IPS-15b (cell line): ENCODE measurements around the gene ZSWIM6.

ENCODE experiments used
- H3K27me3 ChIP-seq: one replicate; pipeline ENCODE4 v1.6.1; 2013; ENCODE audit warnings: low read length; ENCODE audit not compliant: control insufficient read depth, insufficient read depth
- H3K36me3 ChIP-seq: one replicate; pipeline ENCODE4 v1.6.1; 2013; ENCODE audit warnings: low read length; ENCODE audit not compliant: control insufficient read depth, insufficient read depth
- H3K4me1 ChIP-seq: one replicate; pipeline ENCODE4 v1.6.1; 2013; ENCODE audit warnings: mild to moderate bottlenecking, low read length; ENCODE audit not compliant: control insufficient read depth, insufficient read depth
- H3K4me3 ChIP-seq: one replicate; pipeline ENCODE4 v1.5.1; 2013; ENCODE audit warnings: low read depth, low read length
- H3K9ac ChIP-seq: one replicate; pipeline ENCODE4 v1.6.1; 2013; ENCODE audit warnings: low read depth, mild to moderate bottlenecking, low read length
- H3K9me3 ChIP-seq: one replicate; pipeline ENCODE4 v1.6.1; 2013; ENCODE audit warnings: mild to moderate bottlenecking, low read length; ENCODE audit not compliant: control insufficient read depth, insufficient read depth

The ZSWIM6 gene

DNA sequence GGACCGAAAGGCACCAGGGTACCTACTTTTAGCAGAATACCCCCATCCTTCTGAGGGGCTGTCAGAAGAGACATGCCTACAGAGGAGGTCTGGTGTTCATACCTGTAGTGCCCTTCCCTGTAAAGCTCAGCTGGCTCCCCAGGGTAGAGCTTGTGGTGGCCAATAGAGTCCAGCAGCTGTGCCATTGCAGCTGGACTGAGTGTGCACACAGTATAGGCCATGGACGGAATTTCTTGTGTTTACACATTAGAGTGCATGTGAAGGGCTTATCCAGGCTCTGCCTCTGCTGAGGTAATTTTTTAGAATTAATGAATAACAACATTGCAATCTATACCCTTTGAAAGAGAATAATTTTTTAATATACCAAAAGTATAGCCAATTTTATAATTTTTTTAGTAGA, 191.0 kb downstream of the ZSWIM6 start:
- Histone ChIP-seq H3K4me1 (no peaks in the 10 kb centered on the region), H3K27me3 (no peaks in the 10 kb centered on the region), H3K9me3 (no peaks in the 10 kb centered on the region), H3K36me3 (no peaks in the 10 kb centered on the region), H3K9ac (no peak overlapping the region), H3K4me3 (no peak overlapping the region)

DNA sequence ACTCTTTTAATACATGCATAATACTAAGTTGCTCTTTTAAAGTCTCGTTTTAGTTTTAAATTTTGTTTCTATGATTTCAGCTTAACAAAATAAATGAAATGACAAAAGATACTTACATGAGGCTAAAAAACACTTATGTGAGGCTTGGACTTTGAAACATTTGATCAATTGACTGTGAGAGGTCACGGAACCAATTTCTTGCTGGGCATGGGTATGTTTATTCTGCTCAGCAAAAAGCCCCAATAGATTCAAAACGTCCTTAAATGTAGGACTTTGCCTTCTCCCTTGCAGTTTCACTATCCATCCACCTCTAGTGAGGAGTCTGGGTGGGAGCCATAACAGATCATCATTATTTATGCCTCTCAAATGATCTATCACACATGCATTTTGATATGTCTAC, 191.9 kb downstream of the ZSWIM6 start:
- Histone ChIP-seq H3K36me3 (no peaks in the 10 kb centered on the region), H3K9ac (no peak overlapping the region), H3K27me3 (no peaks in the 10 kb centered on the region), H3K9me3 (no peaks in the 10 kb centered on the region), H3K4me3 (no peak overlapping the region), H3K4me1 (no peaks in the 10 kb centered on the region)

DNA sequence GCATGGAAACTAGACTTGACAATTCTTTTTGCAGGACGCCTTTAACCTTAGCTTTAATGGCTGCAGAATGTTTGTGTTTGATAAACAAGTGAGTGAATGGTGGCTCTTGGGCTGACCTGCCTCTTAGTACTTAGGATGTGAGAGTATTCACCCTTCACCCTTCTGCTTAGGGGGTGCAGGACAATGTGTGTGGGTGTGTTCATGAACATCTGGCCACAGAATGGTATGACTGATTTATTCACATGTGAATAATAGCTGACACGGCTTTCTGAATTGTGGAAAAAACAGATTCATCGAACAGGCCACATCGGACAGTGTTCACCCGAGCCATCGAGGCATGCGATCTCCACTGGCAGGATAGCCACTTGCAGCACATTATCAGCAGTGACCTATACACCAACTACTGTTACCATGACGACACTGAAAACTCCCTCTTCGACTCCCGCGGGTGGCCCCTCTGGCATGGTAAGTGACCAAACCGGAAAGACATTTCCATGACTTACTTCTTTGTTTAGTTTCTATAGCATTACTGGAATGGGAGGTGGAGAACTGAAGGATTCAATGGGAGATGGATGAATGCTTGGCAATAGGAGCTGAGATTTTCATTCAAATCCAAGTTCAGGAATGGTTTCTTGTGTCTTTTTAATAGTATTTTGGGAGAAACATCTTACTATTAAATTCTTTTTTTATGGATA, 193.6 kb downstream of the ZSWIM6 start:
- Histone ChIP-seq H3K4me3 (no peak overlapping the region), H3K27me3 (no peaks in the 10 kb centered on the region), H3K9ac (no peak overlapping the region), H3K4me1 (no peaks in the 10 kb centered on the region), H3K9me3 (no peaks in the 10 kb centered on the region), H3K36me3 (no peaks in the 10 kb centered on the region)

DNA sequence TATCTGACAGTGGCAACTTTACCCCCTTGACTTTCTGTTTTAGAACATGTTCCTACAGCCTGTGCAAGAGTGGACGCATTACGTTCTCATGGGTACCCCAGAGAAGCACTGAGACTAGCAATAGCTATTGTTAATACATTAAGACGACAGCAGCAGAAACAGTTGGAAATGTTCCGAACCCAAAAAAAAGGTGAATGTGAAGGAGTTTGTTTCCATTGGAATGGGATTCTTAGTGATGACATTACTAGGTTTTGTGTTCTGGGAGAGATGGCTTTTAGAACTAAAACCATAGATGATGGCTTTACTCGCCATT, 194.1 kb downstream of the ZSWIM6 start:
- no peaks in the 10 kb centered on the region for H3K27me3 ChIP-seq
- no peaks in the 10 kb centered on the region for H3K4me1 ChIP-seq
- H3K4me3 ChIP-seq = no peak overlapping the region
- H3K9ac ChIP-seq = no peak overlapping the region
- H3K9me3 ChIP-seq = no peaks in the 10 kb centered on the region
- no peaks in the 10 kb centered on the region for H3K36me3 ChIP-seq

DNA sequence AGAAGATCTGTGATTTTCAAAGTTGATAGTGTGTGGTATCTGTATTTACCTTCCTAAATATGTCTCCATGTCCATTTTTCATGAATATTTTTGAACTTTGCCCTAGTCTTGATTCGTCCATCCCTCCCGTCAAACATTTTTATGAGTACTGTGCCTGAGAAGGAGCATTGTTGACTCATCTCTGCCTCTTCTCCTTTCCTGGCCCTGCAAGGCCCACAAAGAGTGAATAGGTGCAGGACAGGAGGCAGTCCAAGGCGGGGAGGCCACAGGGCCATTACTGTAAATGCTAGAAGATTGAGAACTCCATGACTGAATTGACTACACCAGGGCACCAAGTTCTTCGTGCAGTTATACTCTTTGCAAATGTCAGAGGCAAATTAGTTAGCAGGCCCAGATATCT, 200.9 kb downstream of the ZSWIM6 start:
- Histone ChIP-seq H3K36me3 (no peaks in the 10 kb centered on the region), H3K4me3 (no peak overlapping the region), H3K9ac (no peak overlapping the region), H3K27me3 (no peaks in the 10 kb centered on the region), H3K4me1 (no peaks in the 10 kb centered on the region), H3K9me3 (no peaks in the 10 kb centered on the region)

DNA sequence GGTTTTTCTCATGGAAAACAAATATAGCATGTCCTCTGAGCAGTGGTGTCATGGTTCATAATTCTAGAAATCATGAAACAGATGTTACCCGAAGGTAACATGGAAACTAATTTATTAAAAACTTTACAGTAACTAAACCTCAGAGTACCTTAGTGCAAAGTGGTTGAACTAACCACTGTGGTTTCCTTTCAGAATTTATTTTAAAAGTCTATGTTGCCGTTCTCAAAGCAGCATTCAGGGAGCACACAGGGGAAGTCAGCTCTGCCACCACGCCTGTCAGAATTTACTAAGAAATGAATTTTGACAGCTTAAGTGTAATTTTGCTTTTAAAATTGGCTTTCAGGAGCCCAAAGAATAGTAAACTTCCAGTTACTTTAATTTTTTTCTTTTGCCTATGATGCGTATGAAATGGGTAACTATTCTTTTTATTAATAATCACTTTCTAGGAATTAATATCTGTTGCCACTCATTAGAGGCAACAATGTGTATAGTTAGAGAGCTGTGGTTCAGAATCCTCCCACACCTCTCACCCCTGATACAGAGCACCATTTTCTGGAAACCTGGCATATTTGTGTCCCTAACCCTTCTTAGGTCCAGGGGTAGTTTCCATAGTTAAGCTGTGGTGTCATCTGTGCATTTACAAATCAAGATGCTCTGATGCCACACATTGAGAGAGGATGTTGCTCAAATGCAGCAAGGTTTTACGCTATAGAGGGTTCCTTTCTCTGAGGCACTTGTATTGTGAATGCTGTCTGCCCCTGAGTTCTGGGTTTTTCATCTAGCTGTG, 202.6 kb downstream of the ZSWIM6 start:
- Histone ChIP-seq H3K4me3 (no peak overlapping the region), H3K27me3 (no peaks in the 10 kb centered on the region), H3K36me3 (no peaks in the 10 kb centered on the region)

DNA sequence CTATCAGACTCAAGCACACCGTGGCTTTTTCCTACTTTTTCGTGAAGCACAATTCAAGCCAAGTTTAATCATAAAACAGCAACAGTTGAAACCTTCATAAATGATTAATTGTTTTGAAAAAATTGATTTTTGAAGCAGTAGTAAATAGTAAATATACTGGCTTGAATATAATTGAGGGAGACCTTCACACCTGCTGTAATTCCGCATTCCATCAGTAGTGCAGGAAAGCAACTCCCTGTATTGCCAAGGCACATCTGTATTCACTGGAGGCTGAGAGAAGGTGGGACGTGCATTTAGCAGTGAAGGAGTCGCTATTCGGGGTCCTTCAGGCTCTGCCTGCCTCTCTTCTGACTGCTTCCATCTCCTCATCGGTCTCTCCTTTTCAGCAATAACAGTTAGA, 203.8 kb downstream of the ZSWIM6 start:
- Histone ChIP-seq H3K4me1 (no peaks in the 10 kb centered on the region), H3K9me3 (no peaks in the 10 kb centered on the region), H3K9ac (no peak overlapping the region), H3K4me3 (no peak overlapping the region), H3K36me3 (no peaks in the 10 kb centered on the region), H3K27me3 (no peaks in the 10 kb centered on the region)

More for the DNA sequence above, 202.6 kb downstream of the ZSWIM6 start:
- Histone ChIP-seq H3K4me1 (no peaks in the 10 kb centered on the region), H3K9ac (no peak overlapping the region), H3K9me3 (no peaks in the 10 kb centered on the region)

DNA sequence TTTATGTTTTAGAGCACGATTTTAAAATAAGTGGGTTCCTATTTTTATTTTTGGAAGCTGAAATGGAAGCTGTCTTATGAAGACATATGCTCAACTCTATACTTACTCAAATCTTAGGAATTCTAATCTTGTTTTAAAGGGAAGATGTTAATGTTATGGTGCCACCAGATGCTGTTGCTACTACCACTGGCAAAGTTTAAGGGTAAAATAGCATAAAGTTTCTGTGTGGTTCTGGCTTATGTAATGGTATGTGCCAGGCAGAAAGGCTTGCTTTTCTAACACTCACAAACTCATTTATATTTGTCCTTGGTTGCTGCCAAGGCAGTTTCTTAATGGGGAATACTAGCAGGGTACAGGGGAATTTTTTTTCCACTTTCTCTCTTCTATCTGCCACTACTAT, 204.9 kb downstream of the ZSWIM6 start:
- no peak overlapping the region for H3K4me3 ChIP-seq
- no peaks in the 10 kb centered on the region for H3K9me3 ChIP-seq
- H3K9ac ChIP-seq = no peak overlapping the region
- H3K36me3 ChIP-seq = peaks cover 2% of the 10 kb centered on the region
- no peaks in the 10 kb centered on the region for H3K27me3 ChIP-seq
- H3K4me1 ChIP-seq = no peaks in the 10 kb centered on the region

DNA sequence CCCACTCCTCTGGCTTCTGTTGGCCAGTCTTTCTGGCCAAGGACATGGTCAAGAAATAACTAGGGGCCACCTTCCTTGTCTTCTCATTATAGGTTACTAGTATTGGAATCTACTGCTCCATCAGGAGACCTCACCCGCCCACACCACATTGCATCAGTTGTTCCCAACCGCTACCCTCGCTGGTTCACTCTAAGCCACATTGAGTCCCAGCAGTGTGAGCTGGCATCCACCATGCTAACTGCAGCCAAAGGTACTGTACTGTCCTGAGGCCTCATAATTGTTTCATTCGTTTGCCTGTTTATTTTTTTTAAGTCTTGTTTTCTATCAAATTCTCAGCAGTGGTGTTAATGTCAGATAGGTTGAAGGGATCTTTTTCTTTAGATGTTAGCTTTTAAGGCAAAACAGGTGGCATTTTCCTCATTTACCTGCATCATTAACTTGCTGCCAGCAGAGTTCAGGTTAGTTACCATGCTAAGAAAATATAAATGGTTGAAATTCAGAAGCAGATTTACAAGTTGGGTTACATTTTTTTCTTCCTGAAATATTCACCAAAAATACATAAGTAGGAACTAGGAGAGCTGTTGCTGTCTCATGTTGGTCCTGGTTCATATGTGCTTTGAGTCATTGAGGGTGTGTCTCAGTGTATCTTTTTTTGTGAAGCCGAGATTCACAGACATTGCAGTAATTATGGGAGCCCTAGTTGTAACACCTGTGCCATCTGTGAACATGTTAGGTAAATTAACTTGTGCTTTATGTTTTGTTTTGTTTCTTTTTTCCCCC, 206.9 kb downstream of the ZSWIM6 start:
- Histone ChIP-seq H3K9ac (no peak overlapping the region), H3K27me3 (no peaks in the 10 kb centered on the region), H3K4me3 (no peak overlapping the region), H3K36me3 (peaks cover 19% of the 10 kb centered on the region), H3K4me1 (no peaks in the 10 kb centered on the region), H3K9me3 (no peaks in the 10 kb centered on the region)

DNA sequence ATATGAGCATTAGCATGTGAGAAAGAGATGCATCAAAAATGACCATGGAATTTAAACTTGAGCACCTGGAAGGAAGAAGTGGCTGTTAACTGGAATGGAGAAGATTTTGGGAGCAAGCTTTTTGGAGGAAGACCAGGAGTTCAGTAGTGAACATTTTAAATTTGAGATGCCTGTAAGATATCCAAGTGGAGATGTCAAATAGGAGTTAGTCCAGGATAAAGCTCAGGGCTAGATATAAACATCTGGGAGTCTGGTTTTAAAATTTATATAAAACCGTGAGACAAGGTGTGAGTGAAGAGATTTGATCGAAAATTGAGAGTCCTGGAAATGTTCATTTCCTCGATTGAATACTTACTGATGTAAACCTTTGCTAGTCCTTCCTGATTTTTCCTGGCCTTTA, 217.5 kb downstream of the ZSWIM6 start:
- Histone ChIP-seq H3K36me3 (no peaks in the 10 kb centered on the region), H3K27me3 (no peaks in the 10 kb centered on the region), H3K4me1 (no peaks in the 10 kb centered on the region), H3K9me3 (no peaks in the 10 kb centered on the region), H3K9ac (no peak overlapping the region), H3K4me3 (no peak overlapping the region)

DNA sequence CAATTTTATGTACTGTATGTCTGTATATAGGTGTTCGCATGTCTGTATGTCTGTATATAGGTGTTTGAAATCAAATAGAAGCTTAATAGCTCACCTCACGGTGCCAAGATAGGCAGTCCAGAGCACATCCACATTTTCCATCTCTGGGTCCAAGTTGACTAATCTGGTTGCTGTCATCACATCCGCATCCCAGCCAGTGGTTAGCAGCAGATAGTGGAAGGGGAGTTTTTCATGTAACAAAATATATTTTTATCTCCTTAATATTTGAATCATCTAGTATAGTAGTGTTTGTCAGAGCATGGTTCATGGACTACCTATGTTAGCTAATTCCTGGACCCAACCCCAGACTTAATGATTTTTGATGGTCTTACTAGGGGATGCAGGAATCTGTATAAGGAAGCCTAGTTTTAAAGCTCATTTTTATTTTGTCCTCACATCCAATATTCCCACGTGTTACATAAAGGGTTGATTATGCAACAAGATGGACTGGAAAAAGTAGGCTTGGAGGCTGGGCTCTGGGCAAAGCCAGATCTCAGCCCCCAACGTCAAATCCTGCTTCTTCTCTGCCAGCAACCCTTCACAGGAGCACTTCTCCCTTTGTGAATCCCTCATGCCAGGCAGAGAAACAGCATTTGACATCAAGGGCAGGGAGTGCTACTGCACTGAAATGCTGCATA, 219.7 kb downstream of the ZSWIM6 start:
- Histone ChIP-seq H3K4me3 (no peak overlapping the region), H3K4me1 (no peaks in the 10 kb centered on the region), H3K9ac (no peak overlapping the region), H3K27me3 (no peaks in the 10 kb centered on the region), H3K9me3 (no peaks in the 10 kb centered on the region), H3K36me3 (no peaks in the 10 kb centered on the region)
